NB4 (cell line): ENCODE results near the gene RTCB.

Experiments
- POLR2A ChIP-seq: IDR thresholded peaks from 2 replicates; pipeline ENCODE4 v1.6.1; 2011; ENCODE audit warnings: mild to moderate bottlenecking; ENCODE audit not compliant: insufficient read length; ENCODE audit errors: extremely low read depth
- TF ChIP-seq, protein P1 (sequence below): IDR thresholded peaks from one replicate; pipeline ENCODE4 v1.5.1; 2012; ENCODE audit warnings: low read depth, low read length
- TF ChIP-seq, protein P2 (sequence below): IDR thresholded peaks from 2 replicates; pipeline ENCODE4 v1.6.1; 2011; ENCODE audit warnings: low read depth, low read length

DNA sequence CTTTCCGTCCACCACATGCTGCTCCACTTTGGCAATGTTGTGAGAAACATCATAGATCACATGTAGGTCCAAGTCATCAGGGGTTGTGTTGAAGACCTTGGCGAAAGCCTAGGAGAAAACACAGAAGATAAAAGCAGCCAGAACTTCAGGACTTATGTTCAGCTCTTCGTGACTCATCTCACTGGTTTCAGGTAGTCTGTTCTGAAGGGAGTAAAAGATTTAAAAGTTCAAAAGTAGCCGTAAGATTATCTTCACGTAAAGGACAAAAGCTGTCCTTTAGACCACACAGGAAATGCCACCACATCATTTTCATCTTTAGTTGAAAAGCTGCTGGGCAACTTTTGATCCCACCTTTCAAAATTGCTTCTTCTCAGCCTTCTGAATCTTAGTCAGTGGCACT, 16.9 kb downstream of the RTCB start:
- TF ChIP-seq, protein P1, sequence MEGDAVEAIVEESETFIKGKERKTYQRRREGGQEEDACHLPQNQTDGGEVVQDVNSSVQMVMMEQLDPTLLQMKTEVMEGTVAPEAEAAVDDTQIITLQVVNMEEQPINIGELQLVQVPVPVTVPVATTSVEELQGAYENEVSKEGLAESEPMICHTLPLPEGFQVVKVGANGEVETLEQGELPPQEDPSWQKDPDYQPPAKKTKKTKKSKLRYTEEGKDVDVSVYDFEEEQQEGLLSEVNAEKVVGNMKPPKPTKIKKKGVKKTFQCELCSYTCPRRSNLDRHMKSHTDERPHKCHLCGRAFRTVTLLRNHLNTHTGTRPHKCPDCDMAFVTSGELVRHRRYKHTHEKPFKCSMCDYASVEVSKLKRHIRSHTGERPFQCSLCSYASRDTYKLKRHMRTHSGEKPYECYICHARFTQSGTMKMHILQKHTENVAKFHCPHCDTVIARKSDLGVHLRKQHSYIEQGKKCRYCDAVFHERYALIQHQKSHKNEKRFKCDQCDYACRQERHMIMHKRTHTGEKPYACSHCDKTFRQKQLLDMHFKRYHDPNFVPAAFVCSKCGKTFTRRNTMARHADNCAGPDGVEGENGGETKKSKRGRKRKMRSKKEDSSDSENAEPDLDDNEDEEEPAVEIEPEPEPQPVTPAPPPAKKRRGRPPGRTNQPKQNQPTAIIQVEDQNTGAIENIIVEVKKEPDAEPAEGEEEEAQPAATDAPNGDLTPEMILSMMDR, result no peak
- TF ChIP-seq, protein P2, sequence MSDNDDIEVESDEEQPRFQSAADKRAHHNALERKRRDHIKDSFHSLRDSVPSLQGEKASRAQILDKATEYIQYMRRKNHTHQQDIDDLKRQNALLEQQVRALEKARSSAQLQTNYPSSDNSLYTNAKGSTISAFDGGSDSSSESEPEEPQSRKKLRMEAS, result no peak
- no peak for TF ChIP-seq POLR2A
